Nephron (organoid): ENCODE results near the gene NAV2.

Experiments
- H3K27ac Mint-ChIP-seq, 3 experiments: 2 replicates each; pipeline ENCODE4 v1.8.0; 2020; ENCODE audit warnings: mixed read lengths in 3 of 3, mild to moderate bottlenecking in 2 of 3, moderate library complexity in 1 of 3
- H3K27me3 Mint-ChIP-seq: 2 replicates; pipeline ENCODE4 v1.8.0; 2021; ENCODE audit warnings: low read depth, mild to moderate bottlenecking, moderate library complexity, mixed read lengths
- H3K36me3 Mint-ChIP-seq: 2 replicates; pipeline ENCODE4 v1.8.0; 2020; ENCODE audit warnings: low read depth, mixed read lengths
- H3K4me1 Mint-ChIP-seq: 2 replicates; pipeline ENCODE4 v1.8.0; 2020; ENCODE audit warnings: mixed read lengths
- H3K4me3 Mint-ChIP-seq, 3 experiments: 2 replicates each; pipeline ENCODE4 v1.8.0; 2020; ENCODE audit warnings: mild to moderate bottlenecking in 3 of 3, mixed read lengths in 3 of 3, moderate library complexity in 2 of 3
- H3K9me3 Mint-ChIP-seq: 2 replicates; pipeline ENCODE4 v1.8.0; 2020; ENCODE audit warnings: mixed read lengths
- TF ChIP-seq, protein P1 (sequence below), 3 experiments: fragments of 200-600 bp; sonication (generic); IDR thresholded peaks; one replicate each; pipeline ENCODE4 v1.5.0; 2021; ENCODE audit warnings: antibody characterized with exemption in 3 of 3; ENCODE audit not compliant: unreplicated experiment in 3 of 3

NAV2 gene

DNA sequence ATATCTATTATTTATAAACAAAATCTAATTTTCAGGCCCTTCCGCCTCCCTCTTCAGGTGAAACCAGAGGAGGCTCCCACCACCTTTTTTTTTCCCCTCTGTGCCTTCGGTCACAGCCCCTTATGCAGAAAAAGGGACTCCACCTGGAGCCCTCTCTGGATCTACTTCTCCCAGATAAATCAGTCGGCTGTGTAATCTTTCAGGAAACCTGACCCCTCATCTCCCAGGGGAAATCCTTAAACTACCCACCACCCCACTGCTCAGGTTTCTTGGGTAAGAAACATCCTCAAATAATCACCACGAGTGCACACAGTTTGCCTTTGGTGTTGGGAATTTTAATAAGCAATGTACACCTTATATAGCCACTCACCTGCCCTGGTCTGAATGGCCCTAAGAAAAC lies 104.2 kb downstream of the NAV2 start:
- H3K36me3 Mint-ChIP-seq = no peaks in the 10 kb centered on the region
- peaks cover 31% of the 10 kb centered on the region for H3K4me1 Mint-ChIP-seq
- H3K27ac Mint-ChIP-seq = no peak overlapping the region
- TF ChIP-seq, protein P1, sequence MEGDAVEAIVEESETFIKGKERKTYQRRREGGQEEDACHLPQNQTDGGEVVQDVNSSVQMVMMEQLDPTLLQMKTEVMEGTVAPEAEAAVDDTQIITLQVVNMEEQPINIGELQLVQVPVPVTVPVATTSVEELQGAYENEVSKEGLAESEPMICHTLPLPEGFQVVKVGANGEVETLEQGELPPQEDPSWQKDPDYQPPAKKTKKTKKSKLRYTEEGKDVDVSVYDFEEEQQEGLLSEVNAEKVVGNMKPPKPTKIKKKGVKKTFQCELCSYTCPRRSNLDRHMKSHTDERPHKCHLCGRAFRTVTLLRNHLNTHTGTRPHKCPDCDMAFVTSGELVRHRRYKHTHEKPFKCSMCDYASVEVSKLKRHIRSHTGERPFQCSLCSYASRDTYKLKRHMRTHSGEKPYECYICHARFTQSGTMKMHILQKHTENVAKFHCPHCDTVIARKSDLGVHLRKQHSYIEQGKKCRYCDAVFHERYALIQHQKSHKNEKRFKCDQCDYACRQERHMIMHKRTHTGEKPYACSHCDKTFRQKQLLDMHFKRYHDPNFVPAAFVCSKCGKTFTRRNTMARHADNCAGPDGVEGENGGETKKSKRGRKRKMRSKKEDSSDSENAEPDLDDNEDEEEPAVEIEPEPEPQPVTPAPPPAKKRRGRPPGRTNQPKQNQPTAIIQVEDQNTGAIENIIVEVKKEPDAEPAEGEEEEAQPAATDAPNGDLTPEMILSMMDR (IDR thresholded peaks at IDR 0.05; ENCODE audit: unreplicated experiment in 3 of 3) = no peak
- peaks cover 32% of the 10 kb centered on the region for H3K27me3 Mint-ChIP-seq
- H3K4me3 Mint-ChIP-seq = no peak overlapping the region
- no peaks in the 10 kb centered on the region for H3K9me3 Mint-ChIP-seq

DNA sequence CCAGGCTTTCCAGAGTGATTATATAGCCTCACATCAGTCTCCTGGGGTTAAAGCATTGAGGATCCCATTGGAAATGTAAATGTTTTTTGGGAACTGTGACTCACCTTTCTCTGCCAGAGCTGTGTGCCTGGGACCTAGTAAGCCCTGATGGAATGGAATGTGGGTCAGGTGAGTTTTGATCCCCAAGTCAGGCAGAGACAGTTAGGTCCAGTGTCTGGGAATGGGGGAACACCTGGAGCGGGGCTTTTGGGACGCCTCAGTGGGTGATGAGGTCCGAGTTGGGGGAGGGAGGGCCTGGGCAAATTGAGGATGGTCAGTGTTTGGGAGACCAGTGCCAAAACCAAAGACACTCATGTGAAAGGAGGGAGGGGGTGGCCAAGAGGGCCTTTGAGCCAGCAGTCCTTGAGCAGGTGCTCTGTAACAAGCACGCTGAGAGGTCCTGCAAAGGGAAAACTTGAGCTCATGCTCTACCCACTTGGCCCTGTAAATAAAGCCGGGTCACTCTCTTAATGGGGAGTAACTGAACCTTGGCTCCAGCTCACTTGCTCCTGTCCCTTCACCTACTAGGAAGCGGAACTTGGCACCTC lies 104.7 kb downstream of the NAV2 start:
- H3K27me3 Mint-ChIP-seq = peaks cover 36% of the 10 kb centered on the region
- TF ChIP-seq, protein P1 (IDR thresholded peaks at IDR 0.05; ENCODE audit: unreplicated experiment in 3 of 3) = no peak
- peaks cover 31% of the 10 kb centered on the region for H3K4me1 Mint-ChIP-seq
- H3K36me3 Mint-ChIP-seq = no peaks in the 10 kb centered on the region
- no peak overlapping the region for H3K4me3 Mint-ChIP-seq
- no peaks in the 10 kb centered on the region for H3K9me3 Mint-ChIP-seq
- no peak overlapping the region for H3K27ac Mint-ChIP-seq

DNA sequence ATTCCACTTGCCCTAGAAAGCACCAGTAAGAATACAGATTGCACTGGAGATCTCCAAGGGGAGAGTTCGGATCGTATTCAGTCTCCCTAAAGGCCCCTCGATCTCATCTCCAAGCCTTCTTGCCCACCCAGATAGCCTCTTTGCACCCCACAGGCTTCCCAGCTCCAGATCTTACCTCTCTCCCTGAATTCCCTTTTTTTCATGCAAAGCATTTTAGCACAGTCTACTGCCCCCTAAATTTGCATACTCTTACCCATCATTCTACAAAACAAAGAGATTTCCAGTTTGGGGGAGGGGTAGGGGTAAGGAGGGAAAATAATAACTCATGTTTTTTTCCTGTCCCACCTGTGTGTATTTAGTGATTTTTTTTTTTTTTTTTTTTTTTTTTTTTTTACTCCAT lies 105.2 kb downstream of the NAV2 start:
- Mint-ChIP-seq H3K27me3 (peaks cover 37% of the 10 kb centered on the region), H3K27ac (no peak overlapping the region), H3K36me3 (no peaks in the 10 kb centered on the region), H3K9me3 (no peaks in the 10 kb centered on the region), H3K4me1 (peaks cover 31% of the 10 kb centered on the region), H3K4me3 (no peak overlapping the region)
- TF ChIP-seq, protein P1 (IDR thresholded peaks at IDR 0.05; ENCODE audit: unreplicated experiment in 3 of 3) = no peak

DNA sequence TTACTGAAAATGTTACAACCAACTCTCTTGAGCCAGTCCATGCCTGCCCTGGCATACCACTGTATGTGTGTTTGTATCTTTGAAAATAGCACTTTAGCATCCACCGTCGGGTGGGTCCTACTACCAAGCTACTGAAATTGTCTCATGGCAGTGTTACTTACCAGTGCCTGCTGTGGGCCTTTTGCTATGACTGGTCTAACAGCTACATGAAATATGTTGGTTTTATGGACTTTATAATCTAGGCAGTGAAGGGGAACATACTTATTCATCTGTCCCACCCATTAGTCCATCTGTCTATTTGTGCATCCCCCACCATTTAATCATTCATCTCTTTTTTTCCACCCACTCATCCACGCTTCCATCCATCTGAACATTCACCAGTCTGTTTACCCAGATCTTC lies 106.0 kb downstream of the NAV2 start:
- H3K4me1 Mint-ChIP-seq = peaks cover 25% of the 10 kb centered on the region
- peaks cover 31% of the 10 kb centered on the region for H3K27me3 Mint-ChIP-seq
- no peaks in the 10 kb centered on the region for H3K36me3 Mint-ChIP-seq
- no peak overlapping the region for H3K4me3 Mint-ChIP-seq
- no peaks in the 10 kb centered on the region for H3K9me3 Mint-ChIP-seq
- TF ChIP-seq, protein P1 (IDR thresholded peaks at IDR 0.05; ENCODE audit: unreplicated experiment in 3 of 3) = no peak
- no peak overlapping the region for H3K27ac Mint-ChIP-seq

DNA sequence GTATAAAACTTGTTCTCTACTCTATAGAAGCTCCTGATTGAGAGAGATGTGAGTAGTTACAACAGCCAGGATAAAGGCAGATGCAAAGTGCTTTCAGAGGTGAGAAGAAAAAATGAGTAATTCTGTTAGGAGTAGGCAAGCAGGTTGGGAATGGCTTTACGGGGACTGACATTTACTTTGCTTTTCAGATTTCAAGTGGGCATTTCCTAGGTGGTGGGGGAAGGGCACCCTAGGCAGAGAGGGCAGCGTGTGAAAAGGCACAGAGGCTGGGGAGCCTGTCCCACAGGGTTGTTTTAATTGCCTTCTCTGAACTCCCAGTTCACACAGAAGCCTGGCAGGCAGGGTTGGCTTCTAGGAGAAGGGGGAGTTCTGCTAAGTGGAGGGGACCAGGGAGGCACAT lies 106.5 kb downstream of the NAV2 start:
- Mint-ChIP-seq H3K9me3 (no peaks in the 10 kb centered on the region), H3K27me3 (peaks cover 27% of the 10 kb centered on the region), H3K4me1 (peaks cover 20% of the 10 kb centered on the region), H3K4me3 (no peak overlapping the region), H3K36me3 (no peaks in the 10 kb centered on the region), H3K27ac (no peak overlapping the region)
- TF ChIP-seq, protein P1 (IDR thresholded peaks at IDR 0.05; ENCODE audit: unreplicated experiment in 3 of 3) = no peak

DNA sequence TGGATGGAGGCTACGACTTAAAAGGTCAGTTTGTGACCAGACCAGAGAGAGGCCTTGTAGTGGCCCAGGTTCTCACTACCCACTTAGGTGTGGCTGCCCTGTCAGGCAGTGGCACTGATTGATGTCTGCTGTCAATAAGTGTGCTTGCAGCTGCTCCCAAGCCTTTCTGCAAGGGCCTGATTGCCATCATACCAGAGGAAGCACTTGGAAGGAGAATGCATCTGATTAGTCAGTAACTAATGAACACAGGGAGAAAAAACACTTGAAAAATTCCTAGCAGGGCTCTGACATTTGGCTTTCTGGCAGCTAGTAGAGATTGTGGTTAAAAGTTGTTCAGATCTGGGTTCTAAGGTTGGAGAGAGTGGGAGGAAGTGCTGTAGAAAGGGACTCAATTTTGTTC lies 107.5 kb downstream of the NAV2 start:
- Mint-ChIP-seq H3K9me3 (no peaks in the 10 kb centered on the region), H3K27me3 (peaks cover 31% of the 10 kb centered on the region), H3K36me3 (no peaks in the 10 kb centered on the region), H3K27ac (no peak overlapping the region), H3K4me1 (peaks cover 19% of the 10 kb centered on the region), H3K4me3 (no peak overlapping the region)
- TF ChIP-seq, protein P1 (IDR thresholded peaks at IDR 0.05; ENCODE audit: unreplicated experiment in 3 of 3) = no peak
